Testis (tissue), 2 donors: ENCODE measurements around the gene TMEM178B.

Source experiments
- POLR2A ChIP-seq: fragments of 450-650 bp; IDR thresholded peaks from one replicate; pipeline ENCODE4 v1.6.1; 2017; ENCODE audit warnings: antibody characterized with exemption, mild to moderate bottlenecking, moderate library complexity
- TF ChIP-seq, protein P1 (sequence below), 3 experiments: fragments of 450-650 bp in 2 of 3; fragments of 200-600 bp in 1 of 3; sonication (generic) in 1 of 3; IDR thresholded peaks; one replicate each; pipeline ENCODE4 v1.5.1; 2016 to 2019; ENCODE audit warnings: antibody characterized with exemption in 3 of 3, mild to moderate bottlenecking in 2 of 3, moderate library complexity in 1 of 3

DNA sequence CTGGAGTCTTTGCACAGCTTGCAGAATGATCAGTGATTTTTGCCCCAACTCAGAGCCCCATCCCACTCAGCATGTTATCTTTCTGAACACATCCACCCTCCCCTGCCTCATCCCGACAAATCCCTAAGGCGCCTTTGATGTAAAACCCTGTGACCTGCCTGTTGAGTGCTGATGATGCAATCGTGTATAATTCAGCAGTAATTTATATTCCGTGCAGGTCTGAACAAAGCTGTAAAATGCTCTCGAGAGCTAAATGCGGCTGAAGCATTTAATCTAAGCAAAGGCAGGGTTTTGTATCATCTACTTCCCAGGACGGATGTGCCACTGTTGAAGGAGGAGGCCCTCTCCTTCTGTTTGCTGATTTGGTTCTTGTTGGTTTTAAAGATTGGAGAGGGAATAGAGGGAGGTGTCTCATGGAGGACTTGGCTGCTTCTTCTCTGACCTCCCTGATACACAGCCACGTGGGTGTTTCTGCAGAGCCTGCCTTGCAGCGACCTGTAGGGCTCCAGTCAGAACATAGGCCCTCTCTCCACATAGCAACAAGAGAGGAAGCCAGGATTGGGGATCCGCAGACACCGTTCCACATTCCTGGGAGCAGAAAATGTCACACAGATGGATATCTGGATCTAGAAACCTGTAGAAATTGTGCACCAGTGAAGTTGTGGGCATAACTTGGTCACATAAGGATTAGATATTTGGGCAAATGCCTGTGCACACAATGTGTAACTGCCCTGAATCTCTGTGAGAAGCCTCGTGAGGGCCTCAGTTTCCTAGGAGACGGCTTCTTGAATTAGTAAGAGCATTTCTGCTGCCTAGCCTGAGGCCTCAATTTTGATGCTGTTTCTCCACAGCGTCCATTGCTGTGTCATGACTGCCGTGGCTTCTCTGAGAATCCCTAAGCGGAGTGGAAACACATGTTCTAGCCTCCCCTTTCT is 387.2 kb downstream of the TMEM178B start:
- TF ChIP-seq, protein P1, sequence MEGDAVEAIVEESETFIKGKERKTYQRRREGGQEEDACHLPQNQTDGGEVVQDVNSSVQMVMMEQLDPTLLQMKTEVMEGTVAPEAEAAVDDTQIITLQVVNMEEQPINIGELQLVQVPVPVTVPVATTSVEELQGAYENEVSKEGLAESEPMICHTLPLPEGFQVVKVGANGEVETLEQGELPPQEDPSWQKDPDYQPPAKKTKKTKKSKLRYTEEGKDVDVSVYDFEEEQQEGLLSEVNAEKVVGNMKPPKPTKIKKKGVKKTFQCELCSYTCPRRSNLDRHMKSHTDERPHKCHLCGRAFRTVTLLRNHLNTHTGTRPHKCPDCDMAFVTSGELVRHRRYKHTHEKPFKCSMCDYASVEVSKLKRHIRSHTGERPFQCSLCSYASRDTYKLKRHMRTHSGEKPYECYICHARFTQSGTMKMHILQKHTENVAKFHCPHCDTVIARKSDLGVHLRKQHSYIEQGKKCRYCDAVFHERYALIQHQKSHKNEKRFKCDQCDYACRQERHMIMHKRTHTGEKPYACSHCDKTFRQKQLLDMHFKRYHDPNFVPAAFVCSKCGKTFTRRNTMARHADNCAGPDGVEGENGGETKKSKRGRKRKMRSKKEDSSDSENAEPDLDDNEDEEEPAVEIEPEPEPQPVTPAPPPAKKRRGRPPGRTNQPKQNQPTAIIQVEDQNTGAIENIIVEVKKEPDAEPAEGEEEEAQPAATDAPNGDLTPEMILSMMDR (IDR thresholded peaks at IDR 0.05): no peak
- TF ChIP-seq POLR2A: no peak
